Measurements from ENCODE around the gene ELAVL3.
"Not testable (repeated sequence)": the region's sequence is repeated elsewhere in the genome, so short reads cannot be mapped to it uniquely, and the experiment has no call there.

Gene ELAVL3

GRCh38 chr19:11460207-11460606 is 20.6 kb downstream of the ELAVL3 start:
- DNase-seq (ENCODE audit: extremely low spot score): no peak
- CTCF ChIA-PET: interaction anchor here (1.1 to 1.4 kb wide), 2 partner anchors 22 kb away, joined by 4 to 6 read pairs; no protein-coding TSS in a partner anchor
- POLR2A ChIA-PET: no interaction called here
- TF ChIP-seq CTCF (IDR thresholded peaks at IDR 0.05; ENCODE audit: control extremely low read depth, extremely low read depth, low read depth, missing control alignments): peak; percentile 8

- not testable (repeated sequence) for DNase-seq (ENCODE audit: extremely low spot score)
- ChIA-PET CTCF (interaction anchor here (1.4 kb wide), 1 partner anchor 24 kb away, joined by 6 read pairs; no protein-coding TSS in a partner anchor), POLR2A (interaction anchor here (0.6 to 1.1 kb wide), 2 partner anchors 24 to 84 kb away, joined by 3 to 4 read pairs; no protein-coding TSS in a partner anchor)
Measured at GRCh38 chr19:11458912-11459311, 21.9 kb downstream of the ELAVL3 start.

GRCh38 chr19:11458236-11458900 is 22.5 kb downstream of the ELAVL3 start:
- TF ChIP-seq CTCF (IDR thresholded peaks at IDR 0.05; ENCODE audit: control extremely low read depth, extremely low read depth, low read depth, missing control alignments): no peak
- ChIA-PET POLR2A (interaction anchor here (0.6 to 1.1 kb wide), 2 partner anchors 24 to 83 kb away, joined by 3 to 4 read pairs; no protein-coding TSS in a partner anchor), CTCF (interaction anchor here (0.9 to 1.7 kb wide), 2 partner anchors 24 to 75 kb away, joined by 3 to 6 read pairs; no protein-coding TSS in a partner anchor)
- DNase-seq (ENCODE audit: extremely low spot score): no peak

- DNase-seq (ENCODE audit: extremely low spot score): no peak
- ChIA-PET CTCF (interaction anchor here (0.9 to 1.7 kb wide), 2 partner anchors 25 to 75 kb away, joined by 3 to 6 read pairs; no protein-coding TSS in a partner anchor), POLR2A (no interaction called here)
- no peak for TF ChIP-seq CTCF (IDR thresholded peaks at IDR 0.05; ENCODE audit: control extremely low read depth, extremely low read depth, low read depth, missing control alignments)
Measured at GRCh38 chr19:11457831-11458230, 23.0 kb downstream of the ELAVL3 start.

- TF ChIP-seq CTCF (IDR thresholded peaks at IDR 0.05; ENCODE audit: control extremely low read depth, extremely low read depth, low read depth, missing control alignments): no peak
- ChIA-PET CTCF (interaction anchor here (1.1 to 1.7 kb wide), 2 partner anchors 11 to 26 kb away, joined by 3 to 6 read pairs; no protein-coding TSS in a partner anchor), POLR2A (no interaction called here)
- no peak for DNase-seq (ENCODE audit: extremely low spot score)
Measured at GRCh38 chr19:11457115-11457514, 23.7 kb downstream of the ELAVL3 start.

GRCh38 chr19:11456659-11457058 is 24.2 kb downstream of the ELAVL3 start:
- ChIA-PET CTCF (interaction anchor here (1.1 to 1.8 kb wide), 3 partner anchors 11 to 26 kb away, joined by 3 to 6 read pairs (median 5); partner anchors contain the start of genes ODAD3 and PRKCSH), POLR2A (interaction anchor here (0.7 kb wide), 1 partner anchor 28 kb away, joined by 3 read pairs; no protein-coding TSS in a partner anchor)
- no peak for DNase-seq (ENCODE audit: extremely low spot score)
- no peak for TF ChIP-seq CTCF (IDR thresholded peaks at IDR 0.05; ENCODE audit: control extremely low read depth, extremely low read depth, low read depth, missing control alignments)

GRCh38 chr19:11455233-11455554 is 25.7 kb downstream of the ELAVL3 start:
- DNase-seq (ENCODE audit: extremely low spot score); POLR2A ChIA-PET: not testable (repeated sequence)
- CTCF ChIA-PET: interaction anchor here (1.0 to 1.8 kb wide), 3 partner anchors 20 to 130 kb away, joined by 3 to 6 read pairs (median 5); partner anchors contain the start of genes ODAD3 and PRKCSH

Data from GM10248 (cell line).